PC-3 (cell line): ENCODE data around the gene PACSIN1. TPM values are rescaled to one million over a fixed set of nuclear protein-coding genes. Genes with fewer than 3 reads are reported as not detected.

Experiments
- ATAC-seq: fragments of 200-7000 bp; cut with Tn5 transposase; 2 replicates; pipeline ENCODE4 v1.9.1; 2020; ENCODE audit warnings: mild to moderate bottlenecking, moderate library complexity
- BruUV-seq: library from RNA; stranded (reverse); fragments of 400-500 nt; replicated peaks from 2 replicates; lab custom pipeline; 2021; lab: Mats Ljungman, UMichigan
- CTCF ChIA-PET: fragments of 300-600 bp; sonication (Branson Sonifier 250); formaldehyde crosslinking; loops from one replicate; lab custom pipeline; 2022; ENCODE audit warnings: antibody characterized with exemption; lab: Charles Lee
- POLR2A ChIA-PET: fragments of 300-600 bp; sonication (Branson Sonifier 250); formaldehyde crosslinking; loops from one replicate; lab custom pipeline; 2022; ENCODE audit warnings: antibody characterized with exemption; ENCODE audit not compliant: unreplicated experiment; lab: Charles Lee
- DNase-seq: peaks from one replicate; pipeline ENCODE4 v3.0.0-alpha.2; 2015
- H2AFZ ChIP-seq: fragments of 300-600 bp; sonication (generic); 2 replicates; pipeline ENCODE4 v1.6.0; 2016; ENCODE audit warnings: antibody characterized with exemption, low read length
- H3F3A ChIP-seq: fragments of 300-600 bp; sonication (generic); one replicate; pipeline ENCODE4 v1.6.0; 2017; ENCODE audit warnings: antibody characterized with exemption, low read length, control low read depth, mild to moderate bottlenecking; ENCODE audit not compliant: unreplicated experiment
- H3K27ac ChIP-seq: fragments of 300-600 bp; sonication (generic); 2 replicates; pipeline ENCODE4 v1.5.1; 2016; ENCODE audit warnings: mild to moderate bottlenecking, low read length
- H3K27me3 ChIP-seq: fragments of 300-600 bp; sonication (generic); 2 replicates; pipeline ENCODE4 v1.6.1; 2016; ENCODE audit warnings: low read length, mixed read lengths
- H3K36me3 ChIP-seq: fragments of 300-600 bp; sonication (generic); 2 replicates; pipeline ENCODE4 v1.6.1; 2016; ENCODE audit warnings: low read depth, mixed run types, low read length, mixed read lengths
- H3K4me1 ChIP-seq: fragments of 300-600 bp; sonication (generic); 2 replicates; pipeline ENCODE4 v1.5.1; 2016; ENCODE audit warnings: low read length; ENCODE audit not compliant: insufficient read depth
- H3K4me2 ChIP-seq: fragments of 300-600 bp; sonication (generic); 2 replicates; pipeline ENCODE4 v1.6.0; 2016; ENCODE audit warnings: low read length
- H3K4me3 ChIP-seq: fragments of 300-600 bp; sonication (generic); 2 replicates; pipeline ENCODE4 v1.5.1; 2016; ENCODE audit warnings: mild to moderate bottlenecking, low read length, mixed read lengths
- H3K79me2 ChIP-seq: fragments of 300-600 bp; sonication (generic); 2 replicates; pipeline ENCODE4 v1.6.1; 2017; ENCODE audit warnings: low read length, mixed read lengths
- H3K9ac ChIP-seq: fragments of 300-600 bp; sonication (generic); 2 replicates; pipeline ENCODE4 v1.6.0; 2016; ENCODE audit warnings: mild to moderate bottlenecking, low read length
- H3K9me2 ChIP-seq: fragments of 300-600 bp; sonication (generic); replicated peaks from 2 replicates; pipeline ENCODE4 v1.6.1; 2016; ENCODE audit warnings: mixed run types, low read length, mixed read lengths
- H3K9me3 ChIP-seq: fragments of 300-600 bp; sonication (generic); 2 replicates; pipeline ENCODE4 v1.6.1; 2016; ENCODE audit warnings: low read length, mixed read lengths
- H4K20me1 ChIP-seq: fragments of 300-600 bp; sonication (generic); 2 replicates; pipeline ENCODE4 v1.6.1; 2016; ENCODE audit warnings: low read length, mixed read lengths
- CTCF ChIP-seq: fragments of 300-600 bp; sonication (generic); conservative IDR thresholded peaks from 2 replicates; pipeline ENCODE4 v1.5.1; 2017; ENCODE audit warnings: antibody characterized with exemption, low read depth, mild to moderate bottlenecking, low read length
- EZH2 ChIP-seq: fragments of 300-600 bp; sonication (generic); IDR thresholded peaks from one replicate; pipeline ENCODE4 v1.6.1; 2017; ENCODE audit warnings: antibody characterized with exemption, mild to moderate bottlenecking, low read length; ENCODE audit not compliant: unreplicated experiment
- EZH2phosphoT487 ChIP-seq: fragments of 300-600 bp; sonication (generic); IDR thresholded peaks from 2 replicates; pipeline ENCODE4 v1.6.1; 2018; ENCODE audit warnings: mild to moderate bottlenecking, antibody characterized with exemption, low read length, borderline replicate concordance
- intact Hi-C: fragments of 100-400 bp; cut with micrococcal nuclease; formaldehyde crosslinking; loops from 2 replicates; pipeline ENCODE4 v1.9.0; 2023
- total RNA-seq: library from RNA; depleted of rRNA; stranded (reverse); fragments of >200 nt; gene quantifications from 2 replicates; pipeline ENCODE4 v1.2.3, GENCODE V29; 2014; rRNA removed

PACSIN1 gene
- total RNA-seq, 1 experiment from 2014 or later, result 2.3 TPM

GRCh38 chr6:34583861-34584604 lies 118.2 kb downstream of the PACSIN1 start:
- BruUV-seq, result no TSS peak
- no peaks in the 10 kb centered on the region for H3K9me2 ChIP-seq
- no peaks in the 10 kb centered on the region for H3K4me1 ChIP-seq
- no peaks in the 10 kb centered on the region for H3K79me2 ChIP-seq
- intact Hi-C loops, result no loop called here
- DNase-seq, result no peak
- no peak overlapping the region for H3K9ac ChIP-seq
- ATAC-seq, result no peak
- CTCF ChIA-PET, result no interaction called here
- no peaks in the 10 kb centered on the region for H3K9me3 ChIP-seq
- no peak overlapping the region for H3K27ac ChIP-seq
- TF ChIP-seq CTCF (no peak), EZH2 (no peak), EZH2phosphoT487 (no peak)
- H3K27me3 ChIP-seq, result no peaks in the 10 kb centered on the region
- H3K4me2 ChIP-seq, result no peak overlapping the region
- H4K20me1 ChIP-seq, result no peaks in the 10 kb centered on the region
- H3F3A ChIP-seq, result no peaks in the 10 kb centered on the region
- no peak overlapping the region for H2AFZ ChIP-seq
- no peaks in the 10 kb centered on the region for H3K36me3 ChIP-seq
- POLR2A ChIA-PET, result no interaction called here
- H3K4me3 ChIP-seq, result no peak overlapping the region

- Histone ChIP-seq H3K9me2 (no peaks in the 10 kb centered on the region), H3K27me3 (no peaks in the 10 kb centered on the region), H3K36me3 (no peaks in the 10 kb centered on the region), H3K27ac (no peak overlapping the region), H4K20me1 (no peaks in the 10 kb centered on the region), H3K9ac (no peak overlapping the region), H3K9me3 (no peaks in the 10 kb centered on the region), H3K4me1 (no peaks in the 10 kb centered on the region), H2AFZ (no peak overlapping the region), H3K4me3 (no peak overlapping the region), H3F3A (no peaks in the 10 kb centered on the region), H3K79me2 (no peaks in the 10 kb centered on the region), H3K4me2 (no peak overlapping the region)
- POLR2A ChIA-PET, result no interaction called here
- intact Hi-C loops, result no loop called here
- DNase-seq (no peak), ATAC-seq (no peak)
- TF ChIP-seq EZH2phosphoT487 (no peak), CTCF (no peak), EZH2 (no peak)
- BruUV-seq, result no TSS peak
- CTCF ChIA-PET, result no interaction called here
Observed at GRCh38 chr6:34584694-34585093, 118.8 kb downstream of the PACSIN1 start.

Other genes with a start within 250 kb of the PACSIN1 start
- gene HMGA1, start 229.2 kb upstream of the PACSIN1 start, total RNA-seq, result 1,115 and 1,441 TPM in 2 replicates
- 25.8 and 26.8 TPM in 2 replicates for gene SMIM29, start 217.1 kb upstream of the PACSIN1 start, total RNA-seq
- 24.6 and 28.7 TPM in 2 replicates for gene NUDT3, start 73.4 kb upstream of the PACSIN1 start, total RNA-seq
- 2,227 and 3,060 TPM in 2 replicates for gene RPS10, start 40.0 kb upstream of the PACSIN1 start, total RNA-seq
- gene SPDEF, start 90.3 kb downstream of the PACSIN1 start, total RNA-seq, result 190 and 205 TPM in 2 replicates
- 54.8 and 59.5 TPM in 2 replicates for gene ILRUN, start 230.7 kb downstream of the PACSIN1 start, total RNA-seq